AG09309 (cell line): ENCODE results near the gene ERFL.

ENCODE experiments used
- DNase-seq: peaks from one replicate; pipeline ENCODE4 v3.0.0-alpha.2; 2010; ENCODE audit warnings: low read depth
- H3K4me3 ChIP-seq: 2 replicates; pipeline ENCODE4 v1.5.1; 2011; ENCODE audit warnings: mild to moderate bottlenecking, low read depth, low read length, moderate library complexity; ENCODE audit not compliant: control insufficient read depth
- CTCF ChIP-seq: IDR thresholded peaks from 2 replicates; pipeline ENCODE4 v1.5.1; 2011; ENCODE audit warnings: mild to moderate bottlenecking, low read depth, low read length, inconsistent platforms; ENCODE audit not compliant: insufficient read depth, control insufficient read depth; ENCODE audit errors: missing control alignments

The ERFL gene

GRCh38 chr19:41932259-41932719 lies 4.0 kb upstream of the ERFL start:
- no peak for DNase-seq
- H3K4me3 ChIP-seq = no peak overlapping the region
- TF ChIP-seq CTCF = no peak

- no peak overlapping the region for H3K4me3 ChIP-seq
- peak; percentile 46 for TF ChIP-seq CTCF
- DNase-seq = no peak
These were observed 2.8 kb upstream of the ERFL start for GRCh38 chr19:41930926-41931592.

GRCh38 chr19:41930322-41930722 lies 2.1 kb upstream of the ERFL start:
- TF ChIP-seq CTCF = no peak
- DNase-seq = no peak

GRCh38 chr19:41929536-41930071 lies 1.4 kb upstream of the ERFL start:
- TF ChIP-seq CTCF = no peak
- no peak for DNase-seq
- no peak overlapping the region for H3K4me3 ChIP-seq

More at GRCh38 chr19:41930322-41930722, 2.1 kb upstream of the ERFL start:
- H3K4me3 ChIP-seq = no peak overlapping the region

- H3K4me3 ChIP-seq = peak overlapping the region; percentile 22
- DNase-seq = no peak
- TF ChIP-seq CTCF = no peak
These were observed 696 bp upstream of the ERFL start for GRCh38 chr19:41928754-41929535.

GRCh38 chr19:41927497-41928192 lies 604 bp downstream of the ERFL start:
- TF ChIP-seq CTCF = no peak
- no peak for DNase-seq
- peak overlapping the region; percentile 22 for H3K4me3 ChIP-seq
